Pancreas (tissue), 10 donors: Measurements from ENCODE around the gene MAT2A. TPM values are rescaled to one million over a fixed set of nuclear protein-coding genes. Genes with fewer than 3 reads are reported as not detected.

Experiments
- ATAC-seq, 4 donors: fragments of 200-7000 bp; cut with Tn5 transposase; one replicate each; pipeline versions ENCODE4 v1.8.0 to v1.9.1; 2020; ENCODE audit warnings: mild to moderate bottlenecking in 4 of 4, moderate library complexity in 4 of 4
- DNase-seq, 6 donors: peaks; one replicate each; pipeline ENCODE4 v3.0.0-alpha.2; 2020
- FAIRE-seq: peaks from 2 replicates; lab custom pipeline; 2012; peaks lifted over from hg19 to GRCh38; lab: Jason Lieb, UNC
- H3K27ac ChIP-seq, 4 donors: fragments of 200-600 bp; sonication (generic); 1 replicate in 3 of 4; 2 replicates in 1 of 4; pipeline versions ENCODE4 v1.5.0 to v1.8.0; 2020
- H3K27me3 ChIP-seq, 4 donors: fragments of 200-600 bp; one replicate each; pipeline ENCODE4 v1.8.0; 2021
- H3K36me3 ChIP-seq, 3 donors: fragments of 200-600 bp; sonication (generic) in 1 of 3; one replicate each; pipeline versions ENCODE4 v1.5.0 to v1.8.0; 2020 to 2021
- H3K4me1 ChIP-seq, 3 donors: fragments of 200-600 bp; one replicate each; pipeline ENCODE4 v1.8.0; 2021
- H3K4me3 ChIP-seq, 4 donors: fragments of 200-600 bp; sonication (generic) in 2 of 4; one replicate each; pipeline versions ENCODE4 v1.5.0 to v1.8.0; 2020 to 2021
- H3K9me3 ChIP-seq, 4 donors: fragments of 200-600 bp; one replicate each; pipeline ENCODE4 v1.8.0; 2021
- WGBS, 2 donors: extraction: QIAGEN DNeasy Blood & Tissue Kit; methylation state at CpG; one replicate each; pipeline ENCODE4 v1.1.7; 2013; 5-methylcytosine and 5-hydroxymethylcytosine counted together
- intact Hi-C, 3 donors: fragments of 100-400 bp; cut with DNase I; formaldehyde crosslinking; loops; one replicate each; pipeline versions ENCODE4 v1.11.1 to v1.14.2; 2022
- polyA plus RNA-seq, 2 donors: library from polyadenylated mRNA; stranded (reverse); fragments of 200-250 nt; gene quantifications; one replicate each; pipeline ENCODE4 v1.2.3, GENCODE V29; 2013
- total RNA-seq, 6 donors: library from RNA; stranded (reverse); fragmentation: NEBNext Ultra II Directional in 4 of 6; extraction: Animal tissue kit (Norgen Biotek cat#: 25700) in 4 of 6; gene quantifications; one replicate each; pipeline versions ENCODE4 v1.2.1 to v1.2.4, GENCODE V29; 2021 to 2023
- TF ChIP-seq, protein P1 (sequence below), 4 donors: fragments of 200-600 bp; sonication (generic) in 3 of 4; IDR thresholded peaks; one replicate each; pipeline versions ENCODE4 v1.5.0 to v1.8.0; 2021; ENCODE audit warnings: antibody characterized with exemption in 4 of 4
- donor health status: healthy with polysubstance abuse.
- donor health status: DM: no; HTN: no; CAD: no; lungs with moderate emphysema.
- donor health status: DM: no; HTN: no; CAD: no.
- donor health status: control.
- donor health status: control.
- donor health status: Bipolar disorder and iron deficiency.
- donor health status: DM: yes; HTN: yes; CAD: no.
- donor health status: DM: no; HTN: no; CAD: no.
- donor health status: DM: no; HTN: no; CAD: no.
- donor health status: DM: yes; HTN: yes; CAD: no.

The MAT2A gene
- total and polyA plus RNA-seq, 8 donors = 127 to 447 (median 215) TPM

DNA sequence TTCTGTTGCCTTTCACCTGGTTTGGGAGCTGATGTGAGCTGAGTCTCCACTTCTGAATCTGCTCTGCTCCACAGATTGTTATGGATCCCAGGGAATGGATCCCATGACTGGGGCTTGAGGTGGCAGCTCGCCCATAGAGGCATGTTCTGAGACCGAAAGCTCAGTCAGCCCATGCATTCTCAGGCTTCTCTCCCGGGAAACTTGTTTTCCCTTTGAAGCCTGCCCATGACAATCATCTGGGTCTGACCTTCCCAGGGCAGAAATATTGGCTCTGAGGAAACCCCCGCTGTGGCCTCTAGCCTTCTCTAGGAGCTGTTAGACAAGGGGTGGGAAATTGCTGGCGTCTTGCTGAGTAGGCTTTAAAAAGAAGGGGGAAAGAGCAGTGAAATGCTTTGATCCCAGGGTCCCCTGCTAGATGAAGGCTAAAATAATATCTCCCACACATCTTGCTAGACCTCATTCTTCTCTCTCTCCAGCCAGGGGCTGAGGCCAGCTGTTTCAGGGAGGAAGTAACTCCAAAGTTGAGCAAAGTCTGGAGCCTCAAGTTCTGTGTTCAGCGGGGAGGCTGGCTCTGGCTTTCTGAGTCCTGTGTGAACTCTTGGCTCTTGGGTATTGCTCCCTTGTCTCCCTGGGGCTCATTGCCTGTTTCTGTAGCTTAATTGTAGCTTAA is 40.4 kb downstream of the MAT2A start:
- DNase-seq = no peak
- H3K4me1 ChIP-seq = peaks cover 11 to 19% (median 14%) of the 10 kb centered on the region in 3 donors
- H3K36me3 ChIP-seq = peaks cover 0 to 4% (median 0%) of the 10 kb centered on the region in 3 donors
- H3K9me3 ChIP-seq = no peaks in the 10 kb centered on the region
- WGBS, 2 donors = 32 to 40% methylated on average over 6 of the region's 6 CpGs
- FAIRE-seq = no peak
- peak overlapping the region in 2 of 4 donors; percentile 60 to 70 for H3K4me3 ChIP-seq
- peak in 2 of 4 donors; percentile 4 to 8 for ATAC-seq
- no peaks in the 10 kb centered on the region for H3K27me3 ChIP-seq
- TF ChIP-seq, protein P1, sequence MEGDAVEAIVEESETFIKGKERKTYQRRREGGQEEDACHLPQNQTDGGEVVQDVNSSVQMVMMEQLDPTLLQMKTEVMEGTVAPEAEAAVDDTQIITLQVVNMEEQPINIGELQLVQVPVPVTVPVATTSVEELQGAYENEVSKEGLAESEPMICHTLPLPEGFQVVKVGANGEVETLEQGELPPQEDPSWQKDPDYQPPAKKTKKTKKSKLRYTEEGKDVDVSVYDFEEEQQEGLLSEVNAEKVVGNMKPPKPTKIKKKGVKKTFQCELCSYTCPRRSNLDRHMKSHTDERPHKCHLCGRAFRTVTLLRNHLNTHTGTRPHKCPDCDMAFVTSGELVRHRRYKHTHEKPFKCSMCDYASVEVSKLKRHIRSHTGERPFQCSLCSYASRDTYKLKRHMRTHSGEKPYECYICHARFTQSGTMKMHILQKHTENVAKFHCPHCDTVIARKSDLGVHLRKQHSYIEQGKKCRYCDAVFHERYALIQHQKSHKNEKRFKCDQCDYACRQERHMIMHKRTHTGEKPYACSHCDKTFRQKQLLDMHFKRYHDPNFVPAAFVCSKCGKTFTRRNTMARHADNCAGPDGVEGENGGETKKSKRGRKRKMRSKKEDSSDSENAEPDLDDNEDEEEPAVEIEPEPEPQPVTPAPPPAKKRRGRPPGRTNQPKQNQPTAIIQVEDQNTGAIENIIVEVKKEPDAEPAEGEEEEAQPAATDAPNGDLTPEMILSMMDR (IDR thresholded peaks at IDR 0.05) = no peak
- peak overlapping the region; percentile 75 to 91 (median 83) for H3K27ac ChIP-seq
- intact Hi-C loops = no loop called here

DNA sequence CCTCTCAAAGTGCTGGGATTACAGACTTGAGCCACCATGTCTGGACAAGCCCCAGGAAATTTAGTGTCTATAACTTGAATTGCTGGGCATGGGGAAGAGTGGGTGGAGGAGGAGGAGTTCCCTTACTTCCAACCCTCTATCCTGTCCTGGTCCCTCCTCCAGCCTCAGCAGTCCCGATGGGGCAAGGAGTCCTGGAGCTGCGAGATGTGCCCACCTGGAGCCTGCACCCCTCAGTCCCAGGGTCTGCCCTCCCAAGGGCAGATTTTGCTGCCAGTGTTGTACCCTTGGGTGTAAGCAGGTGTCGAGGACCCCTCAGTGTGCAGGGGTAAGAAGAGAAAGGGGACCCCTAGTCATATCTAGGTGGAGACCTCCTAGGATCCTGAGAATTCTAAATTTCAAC is 41.2 kb downstream of the MAT2A start:
- Histone ChIP-seq H3K9me3 (no peaks in the 10 kb centered on the region), H3K4me3 (no peak overlapping the region), H3K4me1 (peaks cover 17 to 27% (median 20%) of the 10 kb centered on the region in 3 donors), H3K27me3 (no peaks in the 10 kb centered on the region), H3K36me3 (peaks cover 0 to 4% (median 0%) of the 10 kb centered on the region in 3 donors), H3K27ac (peak overlapping the region in 1 of 4 donors; percentile 91)
- ATAC-seq (no peak), DNase-seq (no peak), FAIRE-seq (no peak)
- TF ChIP-seq, protein P1 (IDR thresholded peaks at IDR 0.05) = no peak
- intact Hi-C loops = no loop called here
- 87 to 89% methylated on average over 3 of the region's 3 CpGs for WGBS, 2 donors

DNA sequence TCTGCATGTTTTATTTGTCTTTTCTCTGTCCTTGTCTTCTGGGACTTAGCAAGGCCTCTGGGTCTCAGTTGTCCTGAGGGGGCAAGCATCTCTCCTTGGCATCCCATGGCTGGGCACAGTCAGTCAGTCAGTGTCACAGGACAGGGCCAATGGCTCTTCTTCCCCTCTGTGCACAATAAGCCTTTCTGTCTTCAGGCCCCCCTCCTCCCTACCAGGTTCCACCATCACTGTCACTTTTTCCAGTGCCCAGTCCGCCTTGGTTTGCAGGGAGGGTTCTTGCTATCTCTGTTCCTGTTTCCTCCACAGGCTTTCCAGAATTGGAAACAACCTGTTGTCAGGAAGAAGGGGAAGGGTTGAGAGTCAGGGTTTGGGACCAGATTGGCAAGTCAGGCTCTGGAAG is 43.5 kb downstream of the MAT2A start:
- H3K4me1 ChIP-seq = peaks cover 20 to 39% (median 28%) of the 10 kb centered on the region in 3 donors
- TF ChIP-seq, protein P1 (IDR thresholded peaks at IDR 0.05) = no peak
- H3K27me3 ChIP-seq = no peaks in the 10 kb centered on the region
- FAIRE-seq (no peak), ATAC-seq (no peak), DNase-seq (no peak)
- no peaks in the 10 kb centered on the region for H3K9me3 ChIP-seq
- 71 to 81% methylated on average over 1 of the region's 1 CpG for WGBS, 2 donors
- no peak overlapping the region for H3K4me3 ChIP-seq
- no peak overlapping the region for H3K27ac ChIP-seq
- intact Hi-C loops = no loop called here
- H3K36me3 ChIP-seq = peaks cover 0 to 4% (median 0%) of the 10 kb centered on the region in 3 donors

DNA sequence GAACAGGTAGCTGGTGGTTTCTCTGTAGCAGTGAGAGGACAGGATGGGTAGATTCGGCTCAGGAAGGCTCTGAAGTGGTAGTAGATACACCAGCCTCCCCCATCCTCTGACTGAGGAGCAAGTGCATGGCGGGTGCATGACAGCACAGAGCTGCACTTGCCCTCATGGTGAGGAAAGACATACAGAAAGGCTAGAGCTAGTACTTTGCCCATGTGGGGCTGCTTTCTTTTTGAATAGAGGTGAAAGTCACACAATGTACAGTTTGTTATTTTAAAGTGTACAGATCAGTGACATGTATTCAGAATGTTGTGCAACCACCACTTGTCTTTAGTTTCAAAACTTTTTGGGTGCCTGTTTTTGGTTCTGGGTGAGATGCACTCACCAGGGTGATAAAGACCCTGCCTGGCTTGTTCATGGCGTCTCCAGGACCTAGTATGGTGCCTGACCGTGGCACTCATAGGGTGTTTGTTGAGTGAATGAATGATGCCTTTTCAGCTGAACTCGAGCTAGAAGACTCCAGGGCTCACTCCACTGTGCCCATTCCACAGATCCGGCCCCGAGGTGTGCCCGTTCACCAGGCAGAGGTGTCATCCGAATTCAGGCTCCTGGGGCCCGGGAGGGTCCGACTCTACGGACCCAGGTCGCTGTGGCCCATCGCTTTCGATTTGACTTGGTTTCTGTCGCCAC is 44.8 kb downstream of the MAT2A start:
- H3K27ac ChIP-seq = peak overlapping the region in 2 of 4 donors; percentile 84 to 86
- intact Hi-C loops = no loop called here
- H3K9me3 ChIP-seq = no peaks in the 10 kb centered on the region
- no peaks in the 10 kb centered on the region for H3K27me3 ChIP-seq
- H3K4me3 ChIP-seq = peak overlapping the region; percentile 7 to 52 (median 24)
- H3K36me3 ChIP-seq = peaks cover 0 to 4% (median 0%) of the 10 kb centered on the region in 3 donors
- DNase-seq (no peak), ATAC-seq (no peak), FAIRE-seq (no peak)
- 56 to 69% methylated on average over 16 of the region's 16 CpGs for WGBS, 2 donors
- peaks cover 19 to 39% (median 28%) of the 10 kb centered on the region in 3 donors for H3K4me1 ChIP-seq
- TF ChIP-seq, protein P1 (IDR thresholded peaks at IDR 0.05) = no peak
